Measurements from ENCODE around the gene ZRANB1.
A peak's percentile ranks its signal among the peaks of the same experiment; 100 is the strongest.
"Not testable (repeated sequence)": the region's sequence is repeated elsewhere in the genome, so short reads cannot be mapped to it uniquely, and the experiment has no call there.

ZRANB1 gene

DNA sequence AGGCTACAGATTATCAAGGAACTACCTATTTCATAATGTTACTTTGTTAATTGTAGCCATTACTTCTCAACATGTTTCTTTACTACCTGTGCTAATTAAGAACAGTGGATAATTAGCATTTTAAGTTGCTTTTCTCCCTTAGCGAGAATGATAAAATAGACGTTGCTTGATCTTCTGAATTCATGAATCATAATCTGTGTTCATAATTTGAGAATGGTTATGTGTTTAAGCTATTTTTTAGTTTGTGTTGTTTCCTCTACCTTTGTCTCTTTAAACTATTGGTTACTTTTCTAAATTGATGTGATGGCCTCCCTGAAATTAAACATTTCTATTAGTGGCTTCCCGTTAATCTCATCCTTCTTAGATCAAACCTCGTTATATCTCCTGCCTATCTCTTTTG, at the start of gene ZRANB1:
ZRANB1 (plus strand) TSS at position 301 of the 400 bp plus-strand sequence. CDS start 371 bp downstream, outside the sequence.
- DNase-seq (ENCODE audit: low spot score): no peak

DNA sequence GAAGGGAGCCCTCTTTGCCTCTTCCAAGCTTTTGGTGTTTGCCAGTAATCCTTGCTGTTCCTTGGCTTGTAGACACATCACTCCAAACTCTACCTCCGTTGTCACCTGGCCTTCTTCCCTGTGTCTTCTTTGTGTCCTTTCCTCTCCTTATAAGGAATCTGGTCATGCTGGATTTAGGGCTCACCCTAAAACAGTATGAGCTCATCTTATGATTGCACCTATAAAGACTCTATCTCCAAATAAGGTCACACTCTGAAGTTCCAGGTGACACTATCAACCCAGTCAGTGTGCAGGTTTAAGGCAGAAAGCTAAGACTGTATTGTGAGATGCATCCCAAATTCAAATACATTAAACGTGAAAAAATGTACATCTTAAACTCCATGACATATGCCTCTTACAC, 49.0 kb upstream of the ZRANB1 start:
- no peak for DNase-seq (ENCODE audit: low spot score)

DNA sequence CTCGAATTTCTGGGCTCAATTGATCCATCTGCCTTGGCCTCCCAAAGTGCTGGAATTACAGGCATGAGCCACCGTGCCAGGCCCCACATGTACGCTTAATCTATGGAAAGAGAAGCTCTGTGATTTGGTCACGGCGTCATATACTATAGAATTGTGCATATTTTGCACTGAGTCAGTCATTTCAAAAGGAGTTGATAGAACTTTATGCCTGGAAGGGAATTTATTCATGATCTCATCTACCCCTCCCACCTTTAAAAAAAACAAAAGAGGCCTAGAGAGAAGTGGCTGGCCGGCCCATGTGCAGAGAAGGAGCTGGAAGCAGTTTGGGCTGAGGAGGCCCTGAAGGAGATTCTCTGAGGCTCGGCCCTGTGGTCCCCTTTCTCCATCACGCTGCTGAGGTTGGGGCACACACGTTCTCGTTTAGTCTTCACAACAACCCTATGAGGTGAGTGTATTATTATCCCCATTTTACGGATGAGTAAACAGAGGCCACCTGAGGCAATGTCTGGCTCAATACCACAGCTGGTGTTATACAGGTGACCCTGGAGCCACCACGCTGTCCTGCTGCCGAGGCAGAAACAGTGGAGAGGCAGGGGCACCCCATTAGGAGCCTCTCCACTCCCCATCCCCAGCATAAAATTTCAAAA, 47.2 kb upstream of the ZRANB1 start:
- DNase-seq (ENCODE audit: low spot score): no peak

DNA sequence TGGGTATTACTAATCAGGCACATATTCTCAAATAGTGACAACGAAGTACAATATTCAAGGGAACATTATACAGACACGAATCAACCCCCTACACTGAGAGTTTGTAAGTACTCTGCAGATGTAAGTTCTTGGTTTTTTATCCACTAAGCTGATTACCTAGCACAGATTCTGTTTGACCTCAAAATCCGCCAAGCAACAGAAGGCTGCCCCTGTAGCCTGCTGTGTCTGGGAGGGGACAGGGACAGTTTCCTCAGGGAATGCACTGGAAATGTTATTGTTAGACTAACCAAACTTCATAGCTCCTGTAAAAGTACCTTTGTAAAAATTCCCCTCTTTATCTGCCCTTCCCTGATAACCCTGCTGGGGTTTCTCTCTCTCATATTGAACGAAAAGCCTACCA, 45.2 kb upstream of the ZRANB1 start:
- no peak for DNase-seq (ENCODE audit: low spot score)

DNA sequence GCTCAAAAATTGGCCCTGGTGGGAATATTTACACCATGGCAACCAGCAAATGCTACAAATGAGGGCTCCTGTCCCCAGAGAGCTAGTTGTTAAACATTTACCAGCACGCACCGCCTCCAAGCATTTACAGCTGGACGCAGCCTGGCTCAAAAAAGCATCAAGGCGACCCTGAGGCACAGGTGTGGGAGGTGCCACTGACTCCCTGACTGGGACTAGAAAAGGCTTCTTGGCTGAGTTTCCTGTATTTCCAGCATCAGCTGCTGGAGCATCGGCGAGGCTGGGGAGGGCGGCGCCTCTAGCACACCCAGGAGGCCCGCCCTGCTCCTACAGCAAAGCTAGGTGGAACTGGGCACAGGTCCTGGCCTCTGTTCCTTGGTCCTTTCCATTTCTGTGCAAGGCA, 43.5 kb upstream of the ZRANB1 start:
- DNase-seq (ENCODE audit: low spot score): no peak

DNA sequence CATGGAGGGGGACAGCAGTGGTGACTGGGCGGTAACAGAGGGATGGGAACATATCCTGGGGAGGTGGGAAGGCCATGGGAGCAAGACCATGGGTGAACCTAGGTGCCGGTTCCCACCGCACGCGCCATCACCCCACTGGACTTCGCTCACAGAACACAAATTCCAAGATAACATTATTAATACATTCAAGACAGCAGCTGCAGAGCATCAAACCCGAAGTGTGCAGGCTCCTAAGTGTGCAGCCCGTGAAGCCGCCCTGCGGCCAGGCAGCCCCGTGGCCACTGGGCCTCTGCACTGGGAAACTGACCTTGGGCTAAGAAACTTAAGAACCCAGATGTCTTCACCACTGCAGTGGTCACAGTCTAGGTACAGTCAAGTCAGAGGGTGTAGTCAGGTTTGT, 42.8 kb upstream of the ZRANB1 start:
- DNase-seq (ENCODE audit: low spot score): no peak

DNA sequence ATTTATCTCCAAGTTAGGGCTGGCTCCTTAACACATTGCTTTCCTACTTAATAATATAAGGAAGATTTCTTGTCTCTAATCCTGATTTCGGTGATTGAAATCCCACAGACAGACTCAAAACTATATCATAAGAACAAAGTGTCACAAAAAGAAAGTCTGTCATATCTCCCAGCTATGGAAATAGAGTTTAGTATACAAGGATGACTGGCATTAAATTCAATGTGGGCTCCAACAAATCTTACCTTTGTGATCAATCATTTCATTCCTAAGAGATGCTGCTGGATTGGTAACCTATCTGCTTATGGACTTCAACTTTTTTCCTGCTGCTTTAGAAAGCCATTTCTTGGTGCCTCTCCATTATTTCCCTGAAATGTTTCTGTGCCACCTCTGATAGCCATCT, 39.5 kb upstream of the ZRANB1 start:
- no peak for DNase-seq (ENCODE audit: low spot score)

DNA sequence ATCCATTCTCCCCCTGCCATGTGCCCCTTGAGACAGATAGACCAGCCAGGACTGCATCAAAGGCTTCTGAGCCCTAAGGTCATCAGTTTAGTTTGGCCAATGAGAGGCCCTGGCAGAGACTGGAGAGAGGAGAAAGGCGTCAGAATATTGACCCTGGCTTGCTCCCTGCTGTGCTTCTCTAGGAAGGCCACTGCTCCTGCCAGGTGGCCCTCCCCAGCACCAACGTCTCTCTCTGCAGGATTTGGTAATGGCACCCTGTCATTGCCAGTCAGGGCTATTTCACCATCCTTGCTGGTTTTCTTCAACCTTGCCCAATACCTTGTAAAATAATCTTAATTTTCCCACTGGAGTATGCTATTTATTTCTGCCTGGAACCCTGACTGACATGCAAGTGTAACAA, 38.8 kb upstream of the ZRANB1 start:
- no peak for DNase-seq (ENCODE audit: low spot score)

DNA sequence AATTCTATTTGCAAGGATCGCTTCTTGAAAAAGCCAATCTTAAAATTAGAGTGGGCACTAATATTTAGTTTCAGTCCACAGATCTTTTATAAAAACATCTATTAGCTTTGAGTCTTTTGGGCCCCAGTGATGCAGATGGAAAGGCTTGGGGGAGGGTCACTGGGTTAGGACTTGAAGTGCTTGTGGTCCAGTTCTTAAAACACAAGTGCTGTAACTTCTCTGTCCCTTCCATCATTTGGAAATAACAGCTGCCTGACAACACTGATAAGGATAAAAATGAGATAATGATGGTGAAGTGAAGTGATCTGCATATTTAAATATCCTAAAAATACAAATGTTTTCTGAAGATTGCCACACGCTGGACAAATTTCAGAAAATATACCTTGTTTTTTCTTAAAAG, 37.1 kb upstream of the ZRANB1 start:
- no peak for DNase-seq (ENCODE audit: low spot score)

DNA sequence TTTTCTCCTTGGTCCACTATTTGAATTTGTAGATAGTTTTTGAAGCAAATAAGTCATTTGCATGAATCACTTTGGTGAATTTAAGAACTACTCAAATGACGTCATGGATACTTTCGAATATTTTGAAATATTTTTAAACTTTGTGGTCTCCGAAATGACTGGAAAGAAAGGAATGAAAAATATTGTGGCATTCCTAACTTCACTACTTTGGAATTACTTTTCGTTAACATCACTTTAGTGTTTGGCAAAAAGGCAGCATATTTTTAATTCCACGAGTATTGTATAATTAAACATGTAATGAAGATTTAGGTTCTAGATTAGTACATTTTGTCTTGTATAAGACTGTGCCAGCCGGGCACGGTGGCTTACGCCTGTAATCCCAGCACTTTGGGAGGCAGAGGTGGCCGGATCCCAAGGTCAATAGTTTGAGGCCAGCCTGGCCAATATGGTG, 35.3 kb upstream of the ZRANB1 start:
- no peak for DNase-seq (ENCODE audit: low spot score)

DNA sequence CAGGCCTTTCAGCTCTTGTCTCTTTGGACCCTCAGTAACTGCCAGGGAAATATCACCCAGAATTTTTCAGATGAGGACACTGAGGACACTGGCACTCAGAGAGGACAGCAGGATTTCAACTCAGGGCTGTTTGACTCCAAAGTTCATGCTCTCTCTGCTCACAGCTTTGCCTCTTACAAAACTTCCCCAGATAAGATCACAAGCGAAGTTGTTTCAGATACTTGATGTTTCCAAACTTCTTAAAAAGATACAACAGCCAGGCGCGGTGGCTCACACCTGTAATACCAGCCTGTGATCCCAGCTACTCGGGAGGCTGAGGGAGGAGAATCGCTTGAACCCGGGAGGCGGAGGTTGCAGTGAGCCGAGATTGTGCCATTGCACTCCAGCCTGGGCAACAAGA, 32.4 kb upstream of the ZRANB1 start:
- no peak for DNase-seq (ENCODE audit: low spot score)

DNA sequence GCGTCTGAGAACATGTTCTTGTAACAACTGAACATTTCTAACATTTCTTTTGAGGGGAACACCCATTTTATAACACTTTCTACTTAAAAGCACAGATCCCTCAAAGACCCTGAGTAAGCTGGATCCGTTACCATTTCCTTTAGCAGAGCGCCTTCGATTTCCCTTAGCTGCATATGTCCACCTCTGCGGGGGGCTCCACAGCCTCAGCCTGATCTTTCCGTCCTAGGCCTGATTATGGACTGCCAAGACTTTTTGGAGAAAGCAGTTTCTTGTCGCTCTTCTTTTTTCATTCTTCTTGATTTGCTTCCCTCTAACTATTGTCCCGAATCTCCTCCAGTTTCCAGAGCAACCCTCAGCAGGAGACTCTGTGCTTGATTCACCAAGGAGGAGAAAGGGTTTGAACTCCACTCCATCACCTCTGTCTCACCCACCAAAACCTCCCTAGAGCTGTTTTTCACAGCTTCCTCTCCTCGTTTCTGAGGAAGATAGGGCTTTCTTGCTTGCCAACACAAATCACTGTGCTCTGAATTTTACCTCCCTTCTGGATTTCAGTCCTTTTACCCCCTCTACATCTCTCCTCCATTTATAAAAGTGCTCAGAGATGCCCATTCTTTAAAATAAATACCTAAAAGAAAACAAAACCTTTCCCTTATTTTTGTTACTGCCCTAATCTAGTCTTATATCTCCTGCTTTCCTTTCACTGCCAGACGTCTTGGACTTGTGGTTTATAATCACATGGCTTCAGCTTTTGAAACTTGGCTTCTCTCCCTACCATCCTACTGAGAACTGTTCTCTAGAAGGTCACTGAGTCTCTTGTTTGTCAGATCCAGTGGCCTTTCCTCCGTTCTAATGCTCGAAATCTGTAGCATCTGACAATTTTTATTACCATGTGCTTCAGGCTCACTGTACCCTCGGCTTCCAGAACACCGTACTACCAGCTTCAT, 30.5 kb upstream of the ZRANB1 start:
- DNase-seq (ENCODE audit: low spot score): no peak

DNA sequence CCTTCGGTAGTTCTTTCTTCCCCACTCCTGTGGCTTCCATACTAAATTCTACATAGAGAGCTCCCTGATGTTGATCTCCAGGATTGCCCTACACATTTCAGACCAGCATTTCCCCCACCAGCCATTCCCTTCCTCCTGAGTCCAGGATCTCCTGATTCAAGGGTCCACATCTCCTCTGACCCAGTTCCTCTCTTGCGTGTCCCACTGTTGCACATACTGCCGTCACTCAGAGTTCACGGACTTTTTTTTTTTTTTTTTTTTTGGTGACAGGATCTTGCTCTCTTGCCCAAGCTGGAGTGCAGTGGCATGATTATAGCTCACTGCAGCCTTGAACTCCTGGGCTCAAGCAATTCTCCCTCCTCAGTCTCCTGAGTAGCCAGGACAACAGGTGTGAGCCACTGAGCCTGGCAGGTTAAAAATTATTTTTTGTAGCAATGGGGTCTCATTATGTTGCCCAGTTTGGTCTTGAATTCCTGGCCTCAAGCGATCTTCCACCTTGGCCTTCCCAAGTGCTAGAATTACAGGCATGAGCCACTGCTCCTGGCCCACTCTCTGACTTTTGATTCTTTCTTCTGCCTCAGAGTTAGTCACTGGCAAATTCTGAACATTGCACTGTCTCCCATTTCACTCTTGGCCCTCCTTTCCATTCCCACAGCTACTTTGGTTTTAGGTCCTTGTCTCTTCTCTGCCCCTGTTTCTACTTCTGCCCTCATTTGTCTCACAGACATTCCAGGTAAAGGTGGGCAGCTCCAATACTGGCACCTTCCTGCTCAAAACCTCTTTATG, 29.6 kb upstream of the ZRANB1 start:
- no peak for DNase-seq (ENCODE audit: low spot score)

DNA sequence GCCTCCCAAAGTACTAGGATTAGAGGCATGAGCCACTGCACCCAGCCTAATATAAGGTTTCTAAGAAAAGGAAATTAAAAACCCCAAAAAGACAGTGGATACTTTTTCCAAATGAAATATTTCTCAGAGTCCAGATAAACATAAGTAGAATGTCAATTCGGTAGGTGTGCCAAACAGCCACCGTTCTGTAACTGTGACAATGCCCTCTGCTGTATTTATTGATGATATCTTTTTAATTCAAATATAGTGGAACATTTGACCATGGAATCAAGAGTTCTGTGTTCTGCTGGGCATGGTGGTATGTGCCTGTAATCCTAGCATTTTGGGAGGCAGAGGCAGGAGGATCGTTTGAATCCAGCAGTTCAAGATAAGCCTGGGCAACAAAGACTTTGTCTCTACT, 28.8 kb upstream of the ZRANB1 start:
- no peak for DNase-seq (ENCODE audit: low spot score)

DNA sequence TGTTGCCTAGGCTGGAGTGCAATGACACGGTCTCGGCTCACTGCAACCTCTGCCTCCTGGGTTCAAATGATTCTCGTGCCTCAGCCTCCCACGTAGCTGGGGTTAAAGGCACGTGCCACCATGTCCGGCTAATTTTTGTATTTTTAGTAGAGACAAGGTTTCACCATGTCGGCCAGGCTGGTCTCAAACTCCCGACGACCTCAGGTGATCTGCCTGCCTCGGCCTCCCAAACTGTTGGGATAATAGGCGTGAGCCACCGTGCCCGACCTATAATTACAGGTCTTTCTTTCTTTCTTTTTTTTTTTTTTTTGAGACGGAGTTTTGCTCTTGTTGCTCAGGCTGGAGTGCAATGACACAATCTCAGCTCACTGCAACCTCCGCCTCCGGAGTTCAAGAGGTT, 27.5 kb upstream of the ZRANB1 start:
- not testable (repeated sequence) for DNase-seq (ENCODE audit: low spot score)

DNA sequence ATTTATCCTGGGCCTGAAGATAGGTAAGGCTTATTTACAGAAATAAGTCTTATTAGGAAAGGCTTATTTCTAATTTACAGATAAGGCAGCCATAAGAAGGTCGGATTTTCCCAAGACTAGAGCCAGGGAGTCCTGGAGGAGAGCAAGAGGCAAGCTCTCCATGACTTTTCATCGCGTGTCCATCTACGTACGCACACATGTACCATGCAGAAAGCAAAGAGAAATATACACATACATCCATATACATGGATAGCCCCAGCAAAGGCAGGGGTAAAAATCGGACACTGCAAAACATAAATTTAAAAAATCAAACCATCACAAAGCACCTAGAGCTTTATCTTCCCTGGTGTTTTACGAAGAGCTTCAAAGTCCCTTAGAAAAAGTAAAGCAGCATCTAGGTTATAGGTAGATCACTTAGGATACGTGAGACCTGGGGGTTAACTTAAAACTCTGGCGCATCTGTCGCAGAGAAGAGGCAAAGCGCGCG, 25.8 kb upstream of the ZRANB1 start:
- no peak for DNase-seq (ENCODE audit: low spot score)

DNA sequence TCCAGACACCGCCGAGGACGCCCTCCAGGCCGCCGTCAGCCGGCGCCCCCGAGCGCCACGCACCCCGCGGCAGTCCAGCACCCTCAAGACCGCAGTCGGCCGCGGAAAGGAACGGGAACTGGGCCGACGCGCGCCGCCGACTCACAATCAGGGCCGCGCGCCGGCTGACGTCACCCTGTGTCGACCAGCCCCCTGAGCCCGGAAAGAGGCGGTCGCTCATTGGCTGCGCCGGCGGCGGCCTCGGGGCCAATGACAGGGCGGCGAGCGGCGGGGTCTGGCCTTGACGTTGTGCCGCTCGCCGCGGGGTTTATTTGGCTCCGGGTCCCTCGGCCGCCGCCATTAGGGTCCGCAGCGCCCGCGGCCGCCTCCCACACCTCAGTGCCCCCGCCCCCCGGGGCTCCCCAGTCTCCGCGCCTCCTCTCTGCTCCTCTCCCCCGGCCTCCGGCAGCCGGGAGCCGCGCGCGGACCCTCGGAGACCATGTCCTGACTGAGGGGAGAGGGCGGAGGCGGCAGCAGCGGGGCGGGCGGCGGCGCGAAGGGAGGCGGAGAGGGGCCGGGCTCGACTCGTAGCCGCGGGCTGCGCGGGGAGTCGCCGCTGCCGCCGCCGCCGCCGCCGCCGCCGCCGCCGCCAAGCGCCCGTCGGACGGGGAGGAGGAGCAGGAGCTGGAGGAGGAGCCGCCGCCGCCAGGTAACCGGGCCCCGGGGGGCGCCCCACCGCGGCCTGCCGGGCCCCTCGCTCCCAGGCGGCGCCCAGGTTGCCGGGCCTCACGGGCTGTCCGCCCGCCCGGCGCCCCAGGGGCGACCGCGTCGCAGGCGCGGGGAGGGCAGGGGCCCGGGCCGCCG, 25.1 kb upstream of the ZRANB1 start:
- DNase-seq (ENCODE audit: low spot score): peak; percentile 100

DNA sequence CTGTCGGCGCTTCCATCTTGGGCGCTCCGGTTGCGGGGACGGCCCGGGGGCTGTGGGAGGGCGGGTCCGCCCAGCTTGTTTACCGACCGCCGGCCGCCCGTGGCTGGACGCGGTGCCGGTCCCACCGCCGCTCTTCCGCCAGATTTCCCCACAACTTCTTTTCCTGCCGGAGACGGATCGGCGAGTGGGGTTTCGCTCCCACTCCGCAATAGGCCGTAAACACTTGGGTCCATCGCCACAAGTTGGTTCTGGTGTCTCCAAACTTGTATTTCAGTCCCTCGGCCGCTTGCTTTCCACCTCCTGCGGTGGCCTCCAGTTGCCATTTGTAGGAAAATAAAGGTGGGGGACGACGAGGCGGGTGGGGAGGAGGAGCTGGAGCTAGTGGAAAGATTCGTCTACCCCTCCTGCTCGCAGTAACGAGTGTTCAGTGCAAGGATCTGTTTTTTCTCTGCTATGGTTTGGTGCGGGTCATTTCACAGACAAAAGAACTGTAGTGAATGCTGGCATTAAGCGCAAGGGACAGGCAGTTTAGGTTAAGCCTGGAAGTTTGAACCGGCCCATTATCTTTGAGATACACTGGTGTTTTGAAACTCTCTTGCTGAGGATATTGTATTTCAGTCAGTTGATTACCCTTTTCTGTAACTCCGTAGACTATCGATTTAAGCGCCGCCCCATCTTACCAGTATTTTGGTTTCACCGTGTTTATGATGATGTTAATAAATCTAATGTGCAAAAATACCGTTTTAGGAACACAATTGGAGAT, 24.3 kb upstream of the ZRANB1 start:
- DNase-seq (ENCODE audit: low spot score): peak; percentile 13

DNA sequence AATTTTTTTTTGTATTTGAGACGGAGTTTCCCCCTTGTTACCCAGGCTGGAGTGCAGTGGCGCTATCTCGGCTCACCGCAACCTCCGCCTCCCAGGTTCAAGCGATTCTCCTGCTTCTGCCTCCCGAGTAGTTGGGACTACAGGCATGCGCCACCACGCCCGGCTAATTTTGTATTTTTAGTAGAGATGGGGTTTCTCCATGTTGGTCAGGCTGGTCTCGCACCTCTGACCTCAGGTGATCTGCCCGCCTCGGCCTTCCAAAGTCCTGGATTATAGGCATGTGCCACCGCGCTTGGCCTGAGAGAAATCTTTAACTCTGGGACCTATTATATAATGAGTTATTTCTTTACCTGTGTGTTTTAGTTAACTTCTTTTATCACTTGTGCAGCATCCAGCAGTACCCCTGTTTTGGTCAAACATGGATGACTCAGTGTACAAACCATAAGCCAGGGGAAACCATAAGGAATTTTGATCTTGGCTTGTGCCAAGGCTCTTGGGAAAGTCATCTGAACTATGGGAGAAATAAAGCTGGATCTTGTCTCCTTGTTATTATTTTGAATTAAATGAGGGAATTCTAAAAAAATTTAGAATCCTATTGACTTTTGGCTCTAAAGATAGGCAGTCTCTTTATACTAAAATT, 23.6 kb upstream of the ZRANB1 start:
- no peak for DNase-seq (ENCODE audit: low spot score)

DNA sequence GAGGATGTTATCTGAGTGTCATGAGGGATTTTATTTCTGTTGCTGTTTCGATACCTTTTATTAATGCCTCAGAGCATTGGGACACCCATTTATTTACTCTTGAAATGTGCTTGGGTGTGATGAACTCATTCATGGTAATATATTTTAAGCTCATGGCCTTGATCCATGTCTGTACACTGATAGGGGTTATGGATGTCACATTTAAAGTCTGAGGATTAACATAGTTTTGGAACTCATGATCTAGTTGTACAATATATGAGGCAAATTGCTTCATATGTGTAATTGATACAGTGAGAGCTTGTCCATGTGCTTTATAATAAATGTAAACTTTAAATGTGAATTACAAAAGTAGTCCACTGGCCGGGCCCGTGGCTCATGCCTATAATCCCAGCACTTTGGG, 23.0 kb upstream of the ZRANB1 start:
- no peak for DNase-seq (ENCODE audit: low spot score)
